22Rv1 (cell line): ENCODE results near the gene STAT5B.

ENCODE experiments used
- CTCF ChIP-seq: fragments of 450-650 bp; IDR thresholded peaks from 2 replicates; pipeline ENCODE4 v1.5.1; 2017; ENCODE audit warnings: mild to moderate bottlenecking
- ZFX ChIP-seq: fragments of 450-650 bp; IDR thresholded peaks from 2 replicates; pipeline ENCODE4 v1.6.1; 2017; ENCODE audit warnings: antibody characterized with exemption, borderline replicate concordance

GRCh38 chr17:42163696-42164407 lies 112.3 kb downstream of the STAT5B start:
- TF ChIP-seq CTCF = no peak
- TF ChIP-seq ZFX = no peak
